Measurements from ENCODE around the gene SERHL2.
"Not testable (repeated sequence)": the region's sequence is repeated elsewhere in the genome, so short reads cannot be mapped to it uniquely, and the experiment has no call there.

Gene SERHL2

GRCh38 chr22:42610186-42610585 is 56.4 kb downstream of the SERHL2 start:
- DNase-seq: no peak

- no peak for DNase-seq
Observed at GRCh38 chr22:42611051-42611450, 57.3 kb downstream of the SERHL2 start.

- no peak for DNase-seq
Observed at GRCh38 chr22:42612336-42612735, 58.6 kb downstream of the SERHL2 start.

- DNase-seq: no peak
Observed at GRCh38 chr22:42613872-42614301, 60.1 kb downstream of the SERHL2 start.

GRCh38 chr22:42614312-42615091 is 60.7 kb downstream of the SERHL2 start, which contains the start of gene POLDIP3:
Gene POLDIP3 (minus strand): TSS chr22:42614883. CDS start chr22:42614857, 26 bp downstream.
- peak; percentile 98 for DNase-seq

- peak; percentile 100 for DNase-seq
Observed at GRCh38 chr22:42615092-42615859, 61.5 kb downstream of the SERHL2 start.

- not testable (repeated sequence) for DNase-seq
Observed at GRCh38 chr22:42615860-42616175, 62.1 kb downstream of the SERHL2 start.

GRCh38 chr22:42617155-42617983 is 63.6 kb downstream of the SERHL2 start:
- DNase-seq: no peak

GRCh38 chr22:42619261-42620063 is 65.7 kb downstream of the SERHL2 start:
- DNase-seq: no peak

GRCh38 chr22:42620084-42620483 is 66.3 kb downstream of the SERHL2 start:
- DNase-seq: no peak

GRCh38 chr22:42621505-42622002 is 67.8 kb downstream of the SERHL2 start:
- DNase-seq: peak; percentile 82

- DNase-seq: no peak
Observed at GRCh38 chr22:42622061-42622710, 68.4 kb downstream of the SERHL2 start.

GRCh38 chr22:42623301-42623751 is 69.6 kb downstream of the SERHL2 start:
- DNase-seq: no peak

All from EL (cell line).